ENCODE measurements around the gene CYSRT1. TPM values are rescaled to one million over a fixed set of nuclear protein-coding genes. Genes with fewer than 3 reads are reported as not detected.

The CYSRT1 gene
- total RNA-seq, 1 experiment from 2014 or later: 1.0 TPM

DNA sequence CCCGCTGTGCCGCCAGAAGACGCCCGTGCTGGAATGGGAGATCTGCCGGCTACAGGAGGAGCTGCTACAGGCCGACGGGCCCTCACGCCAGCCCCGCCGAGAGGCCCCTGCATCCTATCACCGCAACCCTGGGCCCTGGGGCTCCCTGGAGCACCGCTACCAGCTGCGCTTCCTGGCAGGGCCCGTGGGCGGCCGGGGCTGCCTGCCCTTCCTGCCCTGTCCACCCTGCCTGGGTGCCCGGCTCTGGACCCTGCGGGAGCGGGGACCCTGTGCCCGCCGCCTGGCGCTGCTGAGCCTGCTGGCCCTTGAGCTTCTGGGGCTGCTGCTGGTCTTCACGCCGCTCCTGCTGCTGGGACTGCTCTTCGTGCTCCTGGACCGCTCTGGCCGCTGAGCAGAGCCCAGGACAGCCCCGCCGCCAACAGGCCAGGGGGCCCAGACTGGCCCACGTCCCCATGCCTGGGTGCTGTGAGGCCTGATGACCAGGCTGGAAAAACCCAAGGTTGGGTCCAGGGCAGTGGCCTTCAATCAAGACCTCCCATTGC, 6.7 kb upstream of the CYSRT1 start:
- Histone ChIP-seq H2BK5ac (ENCODE audit: insufficient read length, low read length) (no peak overlapping the region), H2BK20ac (ENCODE audit: low read depth, low read length, poor library complexity, severe bottlenecking) (no peak overlapping the region), H2BK15ac (ENCODE audit: low read depth, low read length) (no peak overlapping the region), H3K9me3 (ENCODE audit: control insufficient read depth, low read depth, low read length) (no peaks in the 10 kb centered on the region), H3K14ac (ENCODE audit: insufficient read depth, low read length) (no peak overlapping the region), H2BK120ac (ENCODE audit: low read depth, low read length, poor library complexity, severe bottlenecking) (no peak overlapping the region), H3K9ac (ENCODE audit: extremely low read depth, insufficient read length, low read length) (no peak overlapping the region), H4K91ac (ENCODE audit: insufficient read length, low read depth, low read length) (no peak overlapping the region), H4K8ac (replicated peaks; ENCODE audit: insufficient read length, low read depth, low read length) (no peak overlapping the region), H3K23ac (ENCODE audit: insufficient read length, low read depth, low read length) (no peak overlapping the region), H3T11ph (ENCODE audit: low read length) (no peak overlapping the region), H2AK5ac (ENCODE audit: insufficient read length, low read length) (no peak overlapping the region), H3K27ac (ENCODE audit: insufficient read length, low read depth, low read length) (no peak overlapping the region), H3K4me1 (ENCODE audit: insufficient read depth, low read length) (no peaks in the 10 kb centered on the region; the same call in 1 of the 2 replicates), H3K18ac (ENCODE audit: insufficient read length, low read depth, low read length) (no peak overlapping the region), H2AFZ (ENCODE audit: low read length) (no peak overlapping the region), H3K23me2 (ENCODE audit: insufficient read length, low read depth, low read length, poor library complexity, severe bottlenecking) (peaks cover 9% of the 10 kb centered on the region), H4K5ac (ENCODE audit: insufficient read length, low read depth, low read length) (no peak overlapping the region), H4K20me1 (ENCODE audit: control insufficient read depth, insufficient read depth, insufficient read length) (no peaks in the 10 kb centered on the region), H3K79me1 (ENCODE audit: insufficient read depth, low read depth, low read length, poor library complexity, severe bottlenecking) (no peaks in the 10 kb centered on the region), H3K27me3 (ENCODE audit: insufficient read depth, low read length) (no peaks in the 10 kb centered on the region), H3K56ac (ENCODE audit: insufficient read length, low read depth, low read length) (no peak overlapping the region), H3K4ac (ENCODE audit: low read depth, low read length) (no peak overlapping the region), H3K4me2 (ENCODE audit: insufficient read depth, insufficient read length, low read length) (no peak overlapping the region), H3K79me2 (ENCODE audit: insufficient read depth, low read length) (no peaks in the 10 kb centered on the region), H2BK12ac (ENCODE audit: insufficient read length, low read depth, low read length) (no peak overlapping the region)
- H3K27me3 Mint-ChIP-seq (ENCODE audit: low read depth): no peaks in the 10 kb centered on the region
- peaks cover 3 to 19% (median 5%) of the 10 kb centered on the region in 3 experiments; a peak in 3 of 7 replicates for H3K36me3 Mint-ChIP-seq (ENCODE audit: insufficient read depth in 1 of 3, low read depth in 3 of 3)
- H3K4me1 Mint-ChIP-seq: peaks cover 4 to 8% of the 10 kb centered on the region in 2 experiments
- DNase-seq: no peak
- no peak overlapping the region for H3K27ac Mint-ChIP-seq
- H3K4me3 Mint-ChIP-seq: no peak overlapping the region
- TF ChIP-seq, protein P1, sequence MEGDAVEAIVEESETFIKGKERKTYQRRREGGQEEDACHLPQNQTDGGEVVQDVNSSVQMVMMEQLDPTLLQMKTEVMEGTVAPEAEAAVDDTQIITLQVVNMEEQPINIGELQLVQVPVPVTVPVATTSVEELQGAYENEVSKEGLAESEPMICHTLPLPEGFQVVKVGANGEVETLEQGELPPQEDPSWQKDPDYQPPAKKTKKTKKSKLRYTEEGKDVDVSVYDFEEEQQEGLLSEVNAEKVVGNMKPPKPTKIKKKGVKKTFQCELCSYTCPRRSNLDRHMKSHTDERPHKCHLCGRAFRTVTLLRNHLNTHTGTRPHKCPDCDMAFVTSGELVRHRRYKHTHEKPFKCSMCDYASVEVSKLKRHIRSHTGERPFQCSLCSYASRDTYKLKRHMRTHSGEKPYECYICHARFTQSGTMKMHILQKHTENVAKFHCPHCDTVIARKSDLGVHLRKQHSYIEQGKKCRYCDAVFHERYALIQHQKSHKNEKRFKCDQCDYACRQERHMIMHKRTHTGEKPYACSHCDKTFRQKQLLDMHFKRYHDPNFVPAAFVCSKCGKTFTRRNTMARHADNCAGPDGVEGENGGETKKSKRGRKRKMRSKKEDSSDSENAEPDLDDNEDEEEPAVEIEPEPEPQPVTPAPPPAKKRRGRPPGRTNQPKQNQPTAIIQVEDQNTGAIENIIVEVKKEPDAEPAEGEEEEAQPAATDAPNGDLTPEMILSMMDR (conservative IDR thresholded peaks at IDR 0.05): no peak
- WGBS (ENCODE audit: extremely low coverage, insufficient read length, low lambda C conversion rate): no CpG with 5 or more reads among the region's 30 CpGs
- H3K9me3 Mint-ChIP-seq: no peaks in the 10 kb centered on the region

Measured in H9 (cell line).